HG02943 (cell line): ENCODE results near the gene UBXN1.
"Not testable (repeated sequence)": the region's sequence is repeated elsewhere in the genome, so short reads cannot be mapped to it uniquely, and the experiment has no call there.

ENCODE experiments used
- ATAC-seq: cut with Tn5 transposase; IDR thresholded peaks from one replicate; pipeline ENCODE4 v1.9.1; 2021; ENCODE audit warnings: mild to moderate bottlenecking, low read depth, moderate library complexity; ENCODE audit not compliant: unreplicated experiment

The UBXN1 gene

GRCh38 chr11:62676698-62677097, 2.2 kb downstream of the UBXN1 start:
- ATAC-seq, result no peak

DNA sequence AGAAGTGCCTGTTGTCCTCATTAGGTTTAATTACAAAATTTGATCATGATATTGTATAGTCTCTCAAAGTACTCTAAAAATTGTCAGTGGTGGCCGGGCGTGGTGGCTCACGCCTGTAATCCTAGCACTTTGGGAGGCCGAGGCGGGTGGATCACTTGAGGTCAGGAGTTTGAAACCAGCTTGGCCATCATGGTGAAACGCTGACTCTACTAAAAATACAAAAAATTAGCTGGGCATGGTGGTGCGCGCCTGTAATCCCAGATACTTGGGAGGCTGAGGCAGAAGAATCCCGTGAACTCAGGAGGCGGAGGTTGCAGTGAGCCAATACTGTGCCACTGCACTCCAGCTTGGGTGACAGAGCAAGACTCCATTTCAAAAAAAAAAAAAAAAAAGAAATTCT, 3.5 kb downstream of the UBXN1 start:
- ATAC-seq, result not testable (repeated sequence)

DNA sequence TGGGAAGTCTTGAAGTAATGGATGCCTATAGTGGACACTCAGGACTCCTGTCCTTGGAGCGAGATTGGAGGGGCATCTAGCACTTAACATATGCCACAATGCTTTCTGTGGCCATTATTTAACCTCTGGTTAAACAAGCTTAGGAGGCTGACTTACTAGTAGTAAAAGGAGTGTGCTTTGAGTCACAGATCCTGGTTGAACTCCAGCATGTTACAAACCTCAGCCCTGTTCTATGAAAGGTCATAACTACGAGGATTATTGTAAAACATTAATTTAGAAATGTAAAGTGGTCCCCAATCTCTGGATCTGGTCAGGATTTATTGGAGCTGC, 5.7 kb downstream of the UBXN1 start:
- no peak for ATAC-seq

DNA sequence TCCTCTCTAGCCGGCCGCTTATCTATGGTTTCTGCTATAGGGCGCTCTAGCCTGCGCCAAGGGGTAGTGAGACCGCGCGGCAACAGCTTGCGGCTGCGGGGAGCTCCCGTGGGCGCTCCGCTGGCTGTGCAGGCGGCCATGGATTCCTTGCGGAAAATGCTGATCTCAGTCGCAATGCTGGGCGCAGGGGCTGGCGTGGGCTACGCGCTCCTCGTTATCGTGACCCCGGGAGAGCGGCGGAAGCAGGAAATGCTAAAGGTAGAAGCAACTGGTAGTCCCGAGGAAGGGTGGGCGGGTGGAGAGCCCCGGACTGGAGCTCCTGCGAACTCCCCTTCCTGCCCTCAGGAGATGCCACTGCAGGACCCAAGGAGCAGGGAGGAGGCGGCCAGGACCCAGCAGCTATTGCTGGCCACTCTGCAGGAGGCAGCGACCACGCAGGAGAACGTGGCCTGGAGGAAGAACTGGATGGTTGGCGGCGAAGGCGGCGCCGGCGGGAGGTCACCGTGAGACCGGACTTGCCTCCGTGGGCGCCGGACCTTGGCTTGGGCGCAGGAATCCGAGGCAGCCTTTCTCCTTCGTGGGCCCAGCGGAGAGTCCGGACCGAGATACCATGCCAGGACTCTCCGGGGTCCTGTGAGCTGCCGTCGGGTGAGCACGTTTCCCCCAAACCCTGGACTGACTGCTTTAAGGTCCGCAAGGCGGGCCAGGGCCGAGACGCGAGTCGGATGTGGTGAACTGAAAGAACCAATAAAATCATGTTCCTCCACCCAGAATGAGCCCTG, 7.1 kb downstream of the UBXN1 start, which contains the start of the genes LBHD1 and UQCC3:
Gene LBHD1, minus strand, starts transcription at position 660 of the 782 bp plus-strand sequence. CDS start 2,236 bp downstream, outside the sequence.
Gene UQCC3, plus strand, starts transcription at position 66 of the 782 bp plus-strand sequence. Its CDS starts 73 bp downstream, at position 139.
- ATAC-seq, result peak; percentile 59

DNA sequence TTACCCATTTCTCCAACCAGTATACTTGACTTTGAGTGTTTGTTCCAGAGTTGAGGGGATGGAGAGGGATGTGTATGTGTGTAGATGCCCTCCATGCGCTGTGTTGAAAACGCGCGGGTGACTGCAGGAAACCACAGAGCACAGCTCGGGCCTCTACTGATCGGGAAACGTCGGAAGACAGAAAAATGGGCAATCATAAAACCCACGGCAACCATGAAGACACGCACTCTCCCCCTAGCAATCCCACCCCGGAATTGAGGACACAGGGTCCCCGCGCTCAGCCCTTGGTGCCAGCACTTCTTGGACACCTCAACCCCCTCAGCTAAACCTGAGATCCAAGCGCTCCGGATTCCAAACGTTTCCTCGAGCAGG, 7.7 kb downstream of the UBXN1 start:
- no peak for ATAC-seq

GRCh38 chr11:62669420-62670161, 9.3 kb downstream of the UBXN1 start:
- no peak for ATAC-seq

- ATAC-seq, result no peak
Observed at GRCh38 chr11:62667460-62667859, 11.4 kb downstream of the UBXN1 start.

DNA sequence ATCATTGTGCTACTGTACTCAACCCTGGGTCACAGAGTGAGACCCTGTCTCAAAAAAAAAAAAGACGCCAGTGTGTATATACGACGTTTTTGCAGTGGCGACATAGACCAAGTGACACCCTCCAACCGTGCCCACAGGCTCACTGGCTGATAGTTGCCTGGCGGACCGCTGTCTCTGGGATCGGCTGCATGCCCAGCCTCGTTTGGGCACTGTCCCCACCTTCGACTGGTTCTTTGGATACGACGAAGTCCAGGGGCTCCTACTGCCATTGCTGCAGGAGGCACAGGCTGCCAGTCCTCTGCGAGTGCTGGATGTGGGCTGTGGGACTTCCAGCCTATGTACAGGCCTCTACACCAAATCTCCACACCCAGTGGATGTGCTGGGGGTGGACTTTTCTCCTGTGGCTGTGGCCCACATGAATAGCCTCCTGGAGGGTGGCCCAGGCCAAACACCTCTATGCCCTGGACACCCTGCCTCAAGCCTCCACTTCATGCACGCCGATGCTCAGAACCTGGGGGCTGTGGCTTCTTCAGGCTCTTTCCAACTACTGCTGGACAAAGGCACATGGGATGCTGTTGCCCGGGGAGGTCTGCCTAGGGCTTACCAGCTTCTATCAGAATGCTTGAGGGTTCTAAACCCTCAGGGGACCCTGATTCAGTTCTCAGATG, 12.5 kb downstream of the UBXN1 start:
- no peak for ATAC-seq

- no peak for ATAC-seq
Observed at GRCh38 chr11:62665599-62666258, 13.1 kb downstream of the UBXN1 start.

DNA sequence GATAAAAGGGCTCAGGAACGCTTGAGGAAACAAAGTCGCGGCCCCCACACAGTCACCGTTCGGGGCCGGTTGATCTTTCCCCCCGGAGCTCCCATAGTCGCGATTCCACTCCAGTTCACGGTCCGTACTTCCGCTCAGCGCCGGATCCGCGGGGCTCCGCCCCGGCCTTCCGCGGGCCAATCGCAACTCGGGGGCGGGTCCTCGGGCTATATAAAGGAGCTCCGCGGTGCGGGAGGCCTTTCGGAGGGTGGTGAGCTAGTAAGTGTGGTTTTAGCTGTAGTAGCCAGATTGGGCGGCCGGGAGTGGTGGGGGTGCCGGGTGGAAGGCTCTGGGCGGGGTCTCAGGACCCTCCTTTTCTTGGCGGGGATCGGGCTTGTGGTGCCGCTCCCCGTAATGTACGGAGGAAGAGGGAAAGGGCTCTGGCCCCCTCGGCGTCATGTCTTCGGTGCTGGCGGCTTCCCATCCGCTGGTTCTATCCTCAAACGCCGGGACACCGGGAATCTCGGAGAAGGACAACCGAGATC, 13.7 kb downstream of the UBXN1 start, which contains the start of the genes C11orf98 and CSKMT:
Gene C11orf98, minus strand, starts transcription at position 136 of the 524 bp plus-strand sequence. Its CDS starts 41 bp downstream, at position 95.
Gene CSKMT, plus strand, starts transcription at position 238 of the 524 bp plus-strand sequence. CDS start 568 bp downstream, outside the sequence.
- peak; percentile 70 for ATAC-seq

DNA sequence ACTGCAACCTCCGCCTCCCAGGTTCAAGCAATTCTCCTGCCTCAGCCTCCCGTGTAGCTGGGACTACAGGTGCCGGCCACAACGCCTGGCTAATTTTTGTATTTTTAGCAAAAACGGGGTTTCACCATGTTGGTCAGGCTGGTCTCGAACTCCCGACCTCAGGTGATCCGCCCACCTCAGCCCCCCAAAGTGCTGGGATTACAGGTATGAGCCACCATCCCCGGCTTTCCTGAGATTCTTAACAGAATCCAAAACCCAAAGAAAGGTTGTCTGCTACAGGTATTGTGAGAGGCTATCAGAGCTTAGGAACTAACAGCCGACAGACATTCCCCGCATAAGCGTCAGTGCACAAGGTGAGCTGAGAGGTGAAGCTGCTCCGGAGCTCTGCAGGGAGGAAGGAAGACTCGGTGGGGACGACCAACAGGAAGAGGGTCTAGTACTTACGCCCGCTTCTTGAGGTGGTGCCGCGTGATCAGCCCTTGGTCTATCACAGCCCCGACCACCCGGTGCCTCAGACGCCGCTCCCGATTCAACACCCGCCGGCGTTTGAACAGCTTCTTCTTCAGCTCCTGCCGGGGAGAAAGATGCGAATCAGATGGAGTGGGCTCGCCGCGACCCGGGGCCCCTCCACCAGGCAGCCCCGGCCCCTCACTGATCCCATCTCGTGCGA, 14.3 kb downstream of the UBXN1 start:
- peak; percentile 26 for ATAC-seq

- ATAC-seq, result no peak
Observed at GRCh38 chr11:62656796-62657429, 22.0 kb downstream of the UBXN1 start.

- no peak for ATAC-seq
Observed at GRCh38 chr11:62654297-62654696, 24.6 kb downstream of the UBXN1 start.

DNA sequence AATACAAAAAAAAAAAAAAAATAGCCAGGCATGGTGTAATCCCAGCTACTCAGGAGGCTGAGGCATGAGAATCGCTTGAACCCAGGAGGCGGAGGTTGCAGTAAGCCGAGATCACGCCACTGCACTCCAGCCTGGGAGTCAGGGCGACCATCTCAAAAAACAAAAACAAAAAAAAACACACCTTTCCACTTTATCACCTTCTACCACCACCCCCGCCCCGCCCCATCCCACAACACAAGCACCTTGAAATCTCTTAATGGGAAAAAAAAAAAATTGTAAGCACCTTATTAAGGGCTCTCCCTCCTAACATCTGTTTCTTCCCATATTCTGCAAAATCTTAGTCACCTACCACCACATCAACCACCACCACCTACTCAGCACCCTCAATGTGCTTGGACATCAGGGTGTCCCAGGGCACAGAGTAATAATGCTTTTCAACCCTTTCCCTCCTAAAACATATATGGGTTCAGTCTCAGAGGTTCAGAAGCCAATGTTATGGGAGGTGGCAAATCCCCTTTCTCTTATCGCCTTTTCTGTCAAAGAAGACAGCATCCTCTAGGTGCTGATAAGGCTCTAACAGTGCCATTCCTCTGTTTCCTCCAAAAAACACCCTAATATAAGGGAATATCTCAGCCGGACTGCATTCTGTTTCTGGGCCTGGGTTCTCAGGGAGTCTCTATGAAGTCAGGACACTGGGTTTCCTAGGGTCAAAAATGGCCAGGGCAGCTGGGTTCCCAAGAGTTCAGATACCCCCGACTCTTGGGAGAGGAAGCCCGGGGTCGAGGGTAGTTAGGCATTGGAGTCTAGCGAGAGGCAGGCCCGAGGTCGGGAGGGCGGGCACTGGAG, 26.5 kb downstream of the UBXN1 start:
- ATAC-seq, result peak; percentile 24

DNA sequence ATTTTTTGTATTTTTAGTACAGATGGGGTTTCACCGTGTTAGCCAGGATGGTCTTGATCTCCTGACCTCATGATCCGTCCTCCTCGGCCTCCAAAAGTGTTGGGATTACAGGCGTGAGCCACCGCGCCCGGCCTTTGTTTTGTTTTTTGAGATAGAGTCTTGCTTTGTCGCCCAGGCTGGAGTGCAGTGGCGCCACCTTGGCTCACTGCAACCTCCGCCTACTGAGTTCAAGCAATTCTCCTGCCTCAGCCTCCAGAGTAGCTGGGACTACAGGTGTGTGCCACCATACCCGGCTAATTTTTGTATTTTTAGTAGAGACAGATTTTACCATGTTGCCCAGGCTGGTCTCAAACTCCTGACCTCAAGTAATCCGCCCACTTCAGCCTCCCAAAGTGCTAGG, 28.6 kb downstream of the UBXN1 start:
- ATAC-seq, result not testable (repeated sequence)

DNA sequence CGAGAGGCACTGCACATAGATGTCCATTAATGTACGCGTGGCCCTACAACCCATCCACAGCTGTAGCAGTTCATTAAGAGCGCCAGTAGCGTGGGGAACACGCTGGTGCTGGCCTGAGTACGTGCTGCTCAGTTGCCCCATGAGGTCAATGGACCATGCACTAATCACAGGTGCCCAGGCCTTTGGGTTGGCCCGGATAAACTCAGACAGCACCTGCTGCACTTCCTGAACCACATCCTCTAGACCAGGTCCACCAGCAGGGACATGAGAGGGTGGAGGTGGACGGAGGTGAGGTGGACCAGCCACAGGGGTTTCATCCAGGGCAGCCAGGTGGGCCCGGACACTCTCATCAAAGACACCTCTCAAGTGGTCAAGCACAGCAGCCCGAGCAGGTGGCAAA, 29.4 kb downstream of the UBXN1 start:
- ATAC-seq, result no peak

- no peak for ATAC-seq
Observed at GRCh38 chr11:62648967-62649364, 29.9 kb downstream of the UBXN1 start.
